Epithelial cell of alveolus of lung (primary cell): ENCODE results near the gene GTF2H4. TPM values are rescaled to one million over a fixed set of nuclear protein-coding genes. Genes with fewer than 3 reads are reported as not detected.

Source experiments
- total RNA-seq: library from RNA; depleted of rRNA; stranded (reverse); fragments of >200 nt; gene quantifications from 2 replicates; pipeline ENCODE4 v1.2.1, GENCODE V29; 2015

The GTF2H4 gene
- 12.3 and 22.7 TPM in 2 replicates for total RNA-seq

DNA sequence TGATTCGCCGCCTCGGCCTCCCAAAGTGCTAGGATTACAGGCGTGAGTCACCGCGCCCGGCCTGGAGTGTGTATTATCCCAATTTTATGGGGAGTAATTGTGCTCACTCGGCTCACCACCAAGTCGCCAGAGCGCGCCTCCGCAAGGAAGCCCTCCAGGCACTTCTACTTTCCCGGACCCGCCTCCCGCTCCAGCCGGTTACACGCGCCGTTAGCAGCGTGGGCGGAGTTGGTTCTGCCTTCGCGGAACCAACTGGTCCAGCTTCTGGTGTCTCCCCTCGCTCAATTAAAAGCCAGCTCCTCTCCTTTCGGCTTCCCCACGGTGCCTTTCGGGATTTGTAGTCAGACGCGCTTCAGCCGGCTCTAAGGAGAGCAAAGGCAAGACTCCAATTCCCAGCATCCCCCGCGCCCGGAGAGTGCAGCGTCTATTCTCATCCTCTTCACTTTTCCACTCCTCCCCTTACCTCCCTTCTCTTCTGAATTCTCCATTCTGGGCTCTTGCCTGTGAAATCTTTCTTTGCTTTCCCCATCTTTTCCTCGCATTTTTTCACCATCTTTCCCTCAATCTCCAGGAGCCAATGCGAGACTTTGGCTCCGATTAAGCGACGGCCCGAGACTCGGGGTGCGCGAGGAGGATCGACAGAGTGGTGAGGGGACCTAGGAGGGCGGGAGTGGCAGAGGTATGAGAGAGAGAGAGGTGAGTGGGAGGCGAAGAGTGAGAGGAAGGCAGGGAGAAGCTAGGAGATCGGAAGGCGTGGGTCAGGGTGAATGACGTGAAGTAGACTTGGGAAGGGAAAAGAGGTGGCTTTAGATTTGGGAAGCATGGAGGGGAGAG lies at the start of gene GTF2H4:
Gene GTF2H4, plus strand, starts transcription at position 450 of the 834 bp plus-strand sequence.

DNA sequence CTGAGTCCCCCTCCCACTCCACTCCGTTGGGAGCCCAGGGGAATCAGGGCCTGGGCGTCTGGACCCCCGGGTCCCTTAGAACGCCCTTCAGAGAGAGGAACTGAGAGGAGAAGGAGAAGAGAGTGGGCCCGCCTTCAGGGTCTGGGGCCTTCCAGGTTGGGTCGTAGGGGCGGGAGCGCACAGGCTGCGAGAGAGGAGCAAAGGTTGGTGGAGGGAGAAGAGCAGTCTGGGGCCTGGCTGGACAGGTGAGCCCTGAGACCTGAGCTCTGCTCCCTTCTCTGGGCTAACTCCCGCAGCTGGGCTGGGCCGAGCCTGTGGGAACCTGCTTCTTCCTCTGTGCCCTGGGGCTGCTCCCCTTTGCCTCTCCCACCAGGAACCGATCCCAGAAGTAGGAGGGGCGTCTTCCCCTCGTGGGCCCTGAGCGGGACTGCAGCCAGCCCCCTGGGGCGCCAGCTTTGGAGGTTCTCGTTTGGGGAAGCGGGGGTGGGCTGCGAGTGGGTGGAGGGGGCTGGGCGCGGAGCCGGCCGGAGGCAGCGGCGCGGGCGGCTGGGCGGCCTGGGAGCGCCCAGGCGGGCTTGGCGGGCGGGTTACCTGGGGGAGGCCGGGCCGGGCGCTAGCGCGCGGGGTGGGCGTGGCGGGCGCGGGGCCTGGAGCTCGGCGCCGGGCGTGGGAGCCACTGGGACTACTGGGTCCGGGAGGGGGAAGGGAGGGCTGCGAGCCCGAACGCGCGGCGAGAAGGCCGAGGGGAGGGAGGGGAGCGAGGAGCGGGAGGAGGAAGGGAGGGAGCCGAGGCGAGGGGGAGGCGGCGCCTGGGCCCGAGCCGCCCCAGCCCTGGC lies 24.1 kb upstream of the GTF2H4 start, which contains the start of gene DDR1:
Gene DDR1, plus strand, starts transcription at position 835 of the 836 bp plus-strand sequence. CDS start 4,211 bp downstream, outside the sequence.

DNA sequence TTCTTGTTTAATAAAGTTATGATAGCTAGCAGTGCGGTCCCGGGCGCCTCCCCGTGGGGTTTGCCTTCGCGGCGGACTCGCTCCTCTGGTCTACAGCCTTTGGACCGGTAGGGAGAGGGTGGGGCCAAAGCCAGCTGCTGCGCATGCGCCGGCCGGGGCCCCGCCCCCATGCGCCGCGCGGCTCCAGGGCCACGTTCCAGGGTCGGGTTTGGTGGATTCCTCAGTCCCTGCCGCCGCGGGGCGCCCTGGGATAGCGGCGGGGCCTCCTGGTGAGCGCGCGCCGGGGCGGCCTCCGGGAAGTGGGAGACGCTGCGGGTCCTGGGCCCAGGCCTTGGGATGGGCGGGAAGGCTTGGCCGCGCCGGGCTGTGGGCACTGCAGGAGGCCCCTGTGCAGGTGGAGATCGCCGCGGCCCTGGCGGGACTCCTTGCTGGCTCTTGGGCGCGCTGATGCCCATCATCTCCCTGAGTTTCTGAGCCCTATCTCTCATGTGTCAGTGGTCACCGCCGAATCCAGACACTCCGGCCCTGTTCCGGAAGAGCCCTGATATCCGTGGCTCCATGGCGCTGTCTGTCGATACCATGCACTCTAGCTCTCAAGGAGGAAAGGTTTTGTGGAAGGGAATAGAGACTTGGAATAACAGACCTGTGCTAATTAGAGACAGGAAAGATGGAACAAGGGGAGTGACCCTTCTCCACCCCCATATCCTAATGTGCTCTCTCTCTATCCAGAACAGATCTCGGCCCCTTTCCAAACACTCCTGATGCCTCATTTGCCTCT lies 6.3 kb downstream of the GTF2H4 start, which contains the start of gene VARS2:
Gene VARS2, plus strand, starts transcription at position 163 of the 778 bp plus-strand sequence. Its CDS starts 599 bp downstream, at position 762.

DNA sequence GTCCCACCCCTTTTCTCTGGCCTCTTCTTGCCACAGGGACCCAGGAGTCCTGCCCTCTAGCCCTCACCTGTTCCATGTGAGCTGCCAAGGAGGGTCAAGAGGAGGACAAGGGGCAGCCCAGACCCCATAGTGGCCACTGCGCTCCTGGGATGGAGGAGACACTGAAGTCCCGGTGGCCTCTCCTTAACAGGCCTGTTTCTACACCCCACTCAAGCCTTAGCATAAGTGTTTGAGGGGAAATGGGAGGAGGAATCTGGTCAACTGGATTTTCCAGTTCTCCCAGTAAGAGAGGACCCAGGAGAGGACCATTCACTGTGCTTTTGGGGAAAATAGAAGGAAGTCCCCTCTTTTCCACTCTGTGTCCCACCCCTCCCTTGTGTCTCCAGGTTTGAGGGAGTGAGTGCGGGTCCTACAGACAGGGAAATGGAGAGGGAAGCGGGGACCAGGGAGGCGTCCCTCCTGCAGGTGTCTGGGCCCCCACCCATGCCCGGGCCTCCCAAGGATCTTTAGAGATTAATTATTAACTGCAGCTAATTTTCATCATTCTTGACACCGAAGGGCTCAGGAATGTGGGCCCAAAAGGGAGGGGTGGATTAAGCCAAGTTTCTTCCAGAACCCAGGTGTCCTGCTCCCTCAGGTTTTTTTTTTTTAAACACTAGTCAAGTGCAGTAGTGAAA lies 24.1 kb downstream of the GTF2H4 start, which contains the start of gene SFTA2:
Gene SFTA2, minus strand, starts transcription at position 202 of the 677 bp plus-strand sequence. Its CDS starts 74 bp downstream, at position 128.

DNA sequence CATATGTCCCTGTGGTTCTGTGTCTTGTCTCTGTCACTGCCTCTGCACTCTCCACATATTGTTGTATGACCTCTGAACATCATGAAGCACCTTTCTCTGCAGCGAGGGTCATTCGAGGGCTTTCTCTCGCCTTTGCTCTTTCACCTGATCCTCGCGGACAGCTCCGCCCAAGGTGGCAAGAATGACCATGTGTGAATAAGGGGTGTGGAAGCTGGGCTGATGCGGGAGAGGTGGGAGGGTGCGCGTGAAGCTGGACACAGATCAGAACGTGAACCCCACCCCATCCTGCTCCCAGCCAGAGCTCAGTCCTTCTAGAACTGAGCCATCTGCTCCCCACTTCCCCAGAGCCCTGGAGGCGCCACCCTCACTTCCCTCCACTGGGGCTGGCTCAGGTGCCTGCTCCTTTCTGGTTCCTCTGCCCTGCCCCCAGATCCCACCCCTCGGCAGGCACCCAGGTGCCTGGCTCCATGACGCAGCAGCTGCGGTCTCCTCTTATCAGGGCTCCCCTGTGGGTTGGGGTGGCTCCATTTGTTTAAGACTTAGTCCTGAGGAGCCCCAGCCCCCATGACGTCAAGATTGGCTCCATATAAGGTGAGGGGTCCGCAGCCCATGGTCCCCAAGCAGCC lies 32.5 kb downstream of the GTF2H4 start, which contains the start of gene MUCL3:
Gene MUCL3, plus strand, starts transcription at position 613 of the 626 bp plus-strand sequence. CDS start 27 bp downstream, outside the sequence.

Other genes with a start within 250 kb of the GTF2H4 start
- 24.9 and 25.2 TPM in 2 replicates for gene DHX16, start 235.2 kb upstream of the GTF2H4 start, total RNA-seq
- gene PPP1R18, start 221.6 kb upstream of the GTF2H4 start, total RNA-seq: 53.7 and 67.1 TPM in 2 replicates
- gene NRM, start 217.2 kb upstream of the GTF2H4 start, total RNA-seq: 16.5 TPM in 2 replicates
- gene MDC1, start 190.9 kb upstream of the GTF2H4 start, total RNA-seq: 10.8 and 11.2 TPM in 2 replicates
- 514 and 1,241 TPM in 2 replicates for gene TUBB, start 187.9 kb upstream of the GTF2H4 start, total RNA-seq
- 100 and 118 TPM in 2 replicates for gene FLOT1, start 165.5 kb upstream of the GTF2H4 start, total RNA-seq
- gene IER3, start 163.7 kb upstream of the GTF2H4 start, total RNA-seq: 92.7 and 292 TPM in 2 replicates
- 24.4 and 36.8 TPM in 2 replicates for gene DDR1, start 23.7 kb upstream of the GTF2H4 start, total RNA-seq
- 14.1 and 14.5 TPM in 2 replicates for gene VARS2, start 6.0 kb downstream of the GTF2H4 start, total RNA-seq
- not detected in 2 replicates for gene SFTA2, start 24.0 kb downstream of the GTF2H4 start, total RNA-seq
- not detected in 2 replicates for gene MUCL3, start 32.8 kb downstream of the GTF2H4 start, total RNA-seq
- not detected in 2 replicates for gene MUC21, start 75.5 kb downstream of the GTF2H4 start, total RNA-seq
- not detected in 2 replicates for gene MUC22, start 102.3 kb downstream of the GTF2H4 start, total RNA-seq
- 0.65 TPM in 1 of 2 replicates, not detected in the other for gene C6orf15, start 204.4 kb downstream of the GTF2H4 start, total RNA-seq
- under 0.01 and 0.16 TPM in 2 replicates for gene PSORS1C1, start 206.6 kb downstream of the GTF2H4 start, total RNA-seq
- gene CDSN, start 212.2 kb downstream of the GTF2H4 start, total RNA-seq: 0.13 TPM in 1 of 2 replicates, not detected in the other
- not detected in 2 replicates for gene PSORS1C2, start 230.9 kb downstream of the GTF2H4 start, total RNA-seq
- gene CCHCR1, start 249.6 kb downstream of the GTF2H4 start, total RNA-seq: 15.9 and 17.8 TPM in 2 replicates